Erythroblast (primary cell): ENCODE results near the gene TBX18.

Experiments
- DNase-seq, 2 experiments: peaks; one replicate each; lab custom pipeline; 2025; lab: John Stamatoyannopoulos, UW
- GATA1 ChIP-seq: IDR thresholded peaks from 2 replicates; pipeline ENCODE4 v1.6.1; 2011; ENCODE audit warnings: low read depth, mild to moderate bottlenecking, control low read depth, low read length, moderate library complexity
- POLR2A ChIP-seq: IDR thresholded peaks from 2 replicates; pipeline ENCODE4 v1.6.1; 2011; ENCODE audit warnings: mild to moderate bottlenecking, low read length

TBX18 gene

GRCh38 chr6:84767526-84768201, 3.3 kb upstream of the TBX18 start:
- TF ChIP-seq GATA1: no peak
- no peak for TF ChIP-seq POLR2A
- DNase-seq: no peak

- DNase-seq: no peak
- TF ChIP-seq POLR2A (no peak), GATA1 (no peak)
These were observed 2.6 kb upstream of the TBX18 start for GRCh38 chr6:84766799-84767525.

- TF ChIP-seq GATA1: no peak
- no peak for DNase-seq
These were observed 1.9 kb upstream of the TBX18 start for GRCh38 chr6:84766118-84766798.

GRCh38 chr6:84763886-84764331, 489 bp downstream of the TBX18 start:
- no peak for DNase-seq

GRCh38 chr6:84763003-84763885, 1.2 kb downstream of the TBX18 start:
- peak; percentile 10 to 16 for DNase-seq
- TF ChIP-seq POLR2A (no peak), GATA1 (no peak)

More at GRCh38 chr6:84763886-84764331, 489 bp downstream of the TBX18 start:
- TF ChIP-seq POLR2A (no peak), GATA1 (no peak)

- DNase-seq: no peak
- TF ChIP-seq GATA1 (no peak), POLR2A (no peak)
These were observed 2.0 kb downstream of the TBX18 start for GRCh38 chr6:84762220-84763002.

GRCh38 chr6:84758486-84758885, 5.9 kb downstream of the TBX18 start:
- no peak for DNase-seq
- TF ChIP-seq GATA1 (no peak), POLR2A (no peak)

- no peak for DNase-seq
These were observed 7.5 kb downstream of the TBX18 start for GRCh38 chr6:84756877-84757276.

GRCh38 chr6:84756466-84756865, 7.9 kb downstream of the TBX18 start:
- TF ChIP-seq GATA1 (no peak), POLR2A (no peak)
- no peak for DNase-seq

More at GRCh38 chr6:84756877-84757276, 7.5 kb downstream of the TBX18 start:
- TF ChIP-seq POLR2A: no peak
- TF ChIP-seq GATA1: no peak

GRCh38 chr6:84753173-84753572, 11.2 kb downstream of the TBX18 start:
- DNase-seq: no peak
- TF ChIP-seq POLR2A (no peak), GATA1 (no peak)

- no peak for DNase-seq
- no peak for TF ChIP-seq GATA1
- TF ChIP-seq POLR2A: no peak
These were observed 12.1 kb downstream of the TBX18 start for GRCh38 chr6:84752118-84752850.

- no peak for TF ChIP-seq POLR2A
- no peak for DNase-seq
These were observed 15.2 kb downstream of the TBX18 start for GRCh38 chr6:84749181-84749580.
